Activated CD8-positive, alpha-beta T cell treated with anti-CD3 and anti-CD28 coated beads for 36 hours (primary cell): ENCODE results near the gene MRPS35. TPM values are rescaled to one million over a fixed set of nuclear protein-coding genes. Genes with fewer than 3 reads are reported as not detected.

ENCODE experiments used
- ATAC-seq: fragments of 200-7000 bp; cut with Tn5 transposase; one replicate; pipeline ENCODE4 v1.10.0; 2021; ENCODE audit warnings: mild to moderate bottlenecking, moderate library complexity
- CTCF ChIA-PET: fragments of 350-600 bp; sonication (Branson Sonifier 250); formaldehyde crosslinking; loops from one replicate; lab custom pipeline; 2021; ENCODE audit warnings: antibody characterized with exemption; lab: Charles Lee
- POLR2A ChIA-PET: fragments of 350-600 bp; sonication (Branson Sonifier 250); formaldehyde crosslinking; loops from one replicate; lab custom pipeline; 2021; ENCODE audit warnings: antibody characterized with exemption; lab: Charles Lee
- DNase-seq: peaks from one replicate; pipeline ENCODE4 v3.0.0-alpha.2; 2020
- H3K27ac Mint-ChIP-seq: one replicate; pipeline ENCODE4 v1.8.0; 2021; ENCODE audit warnings: mild to moderate bottlenecking, mixed read lengths
- H3K27me3 Mint-ChIP-seq: one replicate; pipeline ENCODE4 v1.8.0; 2021; ENCODE audit warnings: mixed read lengths
- H3K36me3 Mint-ChIP-seq: one replicate; pipeline ENCODE4 v1.8.0; 2021; ENCODE audit warnings: low read depth, mixed read lengths
- H3K4me1 Mint-ChIP-seq: one replicate; pipeline ENCODE4 v1.8.0; 2021; ENCODE audit warnings: low read depth, mixed read lengths
- H3K4me3 Mint-ChIP-seq: one replicate; pipeline ENCODE4 v1.8.0; 2021; ENCODE audit warnings: mild to moderate bottlenecking, moderate library complexity, mixed read lengths
- H3K9me3 Mint-ChIP-seq: one replicate; pipeline ENCODE4 v1.8.0; 2021; ENCODE audit warnings: mixed read lengths
- intact Hi-C: fragments of 100-400 bp; cut with micrococcal nuclease; formaldehyde crosslinking; loops from one replicate; pipeline ENCODE4 v1.10.0; 2022
- total RNA-seq, 2 experiments: library from RNA; stranded (reverse); gene quantifications; one replicate each; pipeline ENCODE4 v1.2.3, GENCODE V29; 2021
- TF ChIP-seq, protein P1 (sequence below): fragments of 200-600 bp; IDR thresholded peaks from one replicate; pipeline ENCODE4 v1.8.0; 2022; ENCODE audit warnings: antibody characterized with exemption, mild to moderate bottlenecking

The MRPS35 gene
- total RNA-seq, 2 experiments from 2014 or later: 56.4 to 60.5 TPM

DNA sequence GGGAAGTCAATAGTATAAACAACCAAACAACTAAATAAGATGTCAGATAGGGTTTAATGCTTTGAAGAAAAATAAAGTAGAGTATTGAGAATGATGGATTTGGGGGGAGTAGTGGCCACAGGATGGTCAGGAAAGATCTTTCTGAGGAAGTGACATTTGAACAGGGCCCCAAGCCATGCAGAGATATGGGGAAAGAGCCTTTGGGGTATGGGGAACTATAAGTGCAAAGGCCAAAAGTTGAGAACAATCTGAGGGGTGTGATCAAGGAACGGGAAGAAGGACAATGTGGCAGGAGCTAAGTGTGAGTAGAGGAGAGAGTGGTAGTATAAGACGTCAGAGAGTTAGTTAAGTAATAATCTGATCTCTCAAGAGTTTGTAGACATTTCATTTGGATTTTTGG is 1.3 kb downstream of the MRPS35 start:
- peaks cover 6% of the 10 kb centered on the region for H3K27me3 Mint-ChIP-seq
- H3K4me3 Mint-ChIP-seq: peak overlapping the region; percentile 90
- ATAC-seq (no peak), DNase-seq (no peak)
- CTCF ChIA-PET: no interaction called here
- intact Hi-C loops: no loop called here
- H3K4me1 Mint-ChIP-seq: peaks cover 20% of the 10 kb centered on the region
- POLR2A ChIA-PET: interaction anchor here (1.1 kb wide), 1 partner anchor 69 kb away, joined by 3 read pairs; no protein-coding TSS in a partner anchor
- H3K27ac Mint-ChIP-seq: peak overlapping the region; percentile 0
- H3K36me3 Mint-ChIP-seq: peaks cover 24% of the 10 kb centered on the region
- TF ChIP-seq, protein P1, sequence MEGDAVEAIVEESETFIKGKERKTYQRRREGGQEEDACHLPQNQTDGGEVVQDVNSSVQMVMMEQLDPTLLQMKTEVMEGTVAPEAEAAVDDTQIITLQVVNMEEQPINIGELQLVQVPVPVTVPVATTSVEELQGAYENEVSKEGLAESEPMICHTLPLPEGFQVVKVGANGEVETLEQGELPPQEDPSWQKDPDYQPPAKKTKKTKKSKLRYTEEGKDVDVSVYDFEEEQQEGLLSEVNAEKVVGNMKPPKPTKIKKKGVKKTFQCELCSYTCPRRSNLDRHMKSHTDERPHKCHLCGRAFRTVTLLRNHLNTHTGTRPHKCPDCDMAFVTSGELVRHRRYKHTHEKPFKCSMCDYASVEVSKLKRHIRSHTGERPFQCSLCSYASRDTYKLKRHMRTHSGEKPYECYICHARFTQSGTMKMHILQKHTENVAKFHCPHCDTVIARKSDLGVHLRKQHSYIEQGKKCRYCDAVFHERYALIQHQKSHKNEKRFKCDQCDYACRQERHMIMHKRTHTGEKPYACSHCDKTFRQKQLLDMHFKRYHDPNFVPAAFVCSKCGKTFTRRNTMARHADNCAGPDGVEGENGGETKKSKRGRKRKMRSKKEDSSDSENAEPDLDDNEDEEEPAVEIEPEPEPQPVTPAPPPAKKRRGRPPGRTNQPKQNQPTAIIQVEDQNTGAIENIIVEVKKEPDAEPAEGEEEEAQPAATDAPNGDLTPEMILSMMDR: no peak
- no peaks in the 10 kb centered on the region for H3K9me3 Mint-ChIP-seq

DNA sequence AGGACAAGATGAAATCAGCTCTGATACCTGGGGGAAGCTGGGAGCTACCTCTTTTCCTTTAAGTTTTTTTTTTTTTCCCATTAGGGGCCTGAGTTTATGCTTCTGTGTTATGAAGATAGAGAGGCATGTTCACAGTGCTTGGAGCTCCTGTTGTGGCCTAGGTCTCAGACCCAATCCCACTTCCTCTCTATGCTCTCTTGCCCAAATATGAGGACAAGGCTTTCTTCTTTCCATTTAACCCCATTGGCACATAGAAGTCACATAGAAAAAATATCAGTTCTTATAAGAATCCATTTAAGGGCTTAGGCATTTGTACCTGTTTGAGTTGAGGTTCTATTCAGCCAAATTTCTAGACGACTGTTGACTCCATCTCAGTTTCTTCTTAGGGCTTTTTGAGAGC is 12.6 kb downstream of the MRPS35 start:
- POLR2A ChIA-PET: no interaction called here
- Mint-ChIP-seq H3K36me3 (peaks cover 16% of the 10 kb centered on the region), H3K9me3 (no peaks in the 10 kb centered on the region), H3K4me3 (no peak overlapping the region), H3K27ac (no peak overlapping the region), H3K4me1 (peaks cover 5% of the 10 kb centered on the region), H3K27me3 (no peaks in the 10 kb centered on the region)
- CTCF ChIA-PET: interaction anchor here (0.8 to 1.6 kb wide), 3 partner anchors 8 to 98 kb away, joined by 3 to 8 read pairs (median 7); no protein-coding TSS in a partner anchor
- DNase-seq (no peak), ATAC-seq (no peak)
- TF ChIP-seq, protein P1: no peak
- intact Hi-C loops: no loop called here

DNA sequence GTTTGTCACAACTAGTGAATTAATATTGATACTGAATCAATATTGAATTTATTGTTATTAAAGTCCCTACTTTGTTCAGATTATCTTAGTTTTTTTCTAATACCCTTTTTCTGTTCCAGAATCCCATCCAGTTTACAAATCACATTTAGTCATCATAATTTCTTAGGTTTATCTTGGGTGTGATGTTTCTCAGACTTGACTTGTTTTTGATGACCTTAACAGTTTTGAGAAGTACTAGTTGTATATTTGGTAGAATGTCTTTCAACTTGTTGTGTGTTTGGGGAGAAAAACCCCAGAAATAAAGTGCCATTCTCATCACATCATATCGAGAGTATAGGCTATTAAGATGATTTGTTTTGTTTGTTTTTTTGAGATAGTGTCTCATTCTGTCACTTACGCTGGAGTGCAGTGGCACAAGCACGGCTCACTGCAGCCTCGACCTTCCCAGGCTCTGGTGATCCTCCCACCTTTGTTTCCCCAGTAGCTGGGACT is 19.5 kb downstream of the MRPS35 start:
- no peaks in the 10 kb centered on the region for H3K9me3 Mint-ChIP-seq
- no peaks in the 10 kb centered on the region for H3K27me3 Mint-ChIP-seq
- DNase-seq (no peak), ATAC-seq (no peak)
- CTCF ChIA-PET: no interaction called here
- POLR2A ChIA-PET: interaction anchor here (1.0 kb wide), 1 partner anchor 50 kb away, joined by 3 read pairs; the partner anchor contains the start of genes KLHL42 and MANSC4
- no peak overlapping the region for H3K27ac Mint-ChIP-seq
- intact Hi-C loops: loop anchor here (5.0 kb wide), 1 partner anchor 212 kb away; no protein-coding TSS in a partner anchor
- H3K4me3 Mint-ChIP-seq: no peak overlapping the region
- H3K36me3 Mint-ChIP-seq: peaks cover 22% of the 10 kb centered on the region
- H3K4me1 Mint-ChIP-seq: no peaks in the 10 kb centered on the region
- TF ChIP-seq, protein P1: no peak

DNA sequence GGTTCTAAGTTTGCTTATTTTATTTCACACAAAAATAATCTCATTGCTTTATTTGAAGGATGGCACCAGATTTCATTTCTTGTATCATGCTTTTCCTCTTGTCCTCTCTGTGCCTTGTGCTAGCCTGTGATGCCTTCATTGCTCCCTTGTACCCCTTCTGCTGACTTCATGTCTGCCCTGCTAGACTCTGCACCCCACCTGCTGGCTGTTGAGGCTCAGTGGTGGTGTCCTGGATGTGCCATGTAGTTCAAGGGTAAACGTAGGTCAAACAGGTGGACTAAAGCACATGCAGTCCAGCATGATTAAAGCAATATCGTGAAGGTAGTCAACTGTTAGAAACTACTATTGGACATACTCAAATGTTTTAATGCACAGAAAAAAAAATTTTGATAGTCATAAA is 21.6 kb downstream of the MRPS35 start:
- ChIA-PET CTCF (interaction anchor here (0.5 to 7.4 kb wide), 17 partner anchors 8 to 238 kb away, joined by 3 to 65 read pairs (median 4); no protein-coding TSS in a partner anchor), POLR2A (interaction anchor here (1.0 kb wide), 1 partner anchor 89 kb away, joined by 3 read pairs; no protein-coding TSS in a partner anchor)
- ATAC-seq (no peak), DNase-seq (peak; percentile 12)
- TF ChIP-seq, protein P1: no peak
- H3K27ac Mint-ChIP-seq: no peak overlapping the region
- peaks cover 22% of the 10 kb centered on the region for H3K36me3 Mint-ChIP-seq
- intact Hi-C loops: loop anchor here (5.0 kb wide), 1 partner anchor 210 kb away; no protein-coding TSS in a partner anchor
- H3K9me3 Mint-ChIP-seq: no peaks in the 10 kb centered on the region
- no peaks in the 10 kb centered on the region for H3K27me3 Mint-ChIP-seq
- no peak overlapping the region for H3K4me3 Mint-ChIP-seq
- no peaks in the 10 kb centered on the region for H3K4me1 Mint-ChIP-seq

DNA sequence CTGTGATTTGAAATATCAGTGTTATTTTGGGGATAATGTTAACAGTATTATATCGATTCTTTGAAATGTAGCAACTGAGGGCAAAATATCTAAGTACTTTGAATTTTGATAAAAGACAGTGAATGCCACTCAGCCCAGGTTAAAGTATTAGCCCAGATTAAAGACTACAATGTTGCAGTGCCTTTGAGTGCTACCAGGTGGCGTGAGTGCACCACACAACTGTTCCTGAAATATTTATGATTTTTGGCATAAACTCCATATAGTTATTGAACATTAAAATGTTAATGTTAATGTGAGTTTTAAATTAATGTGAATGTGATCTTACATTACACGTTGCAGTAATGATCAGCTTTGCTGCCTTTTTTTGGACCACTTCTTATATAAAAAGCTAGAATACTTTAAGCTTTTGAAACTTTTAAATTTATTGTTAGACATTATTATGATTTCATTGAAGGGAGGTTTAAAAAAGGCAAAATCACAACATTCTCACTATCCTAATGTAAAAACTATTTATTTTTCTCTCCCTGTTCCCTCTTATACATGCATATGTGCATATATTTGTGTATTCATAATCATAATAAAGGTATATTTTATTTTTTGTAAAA is 22.5 kb downstream of the MRPS35 start:
- no peaks in the 10 kb centered on the region for H3K27me3 Mint-ChIP-seq
- no peaks in the 10 kb centered on the region for H3K4me1 Mint-ChIP-seq
- H3K9me3 Mint-ChIP-seq: no peaks in the 10 kb centered on the region
- intact Hi-C loops: loop anchor here (1.0 to 5.0 kb wide), 2 partner anchors 88 to 209 kb away; no protein-coding TSS in a partner anchor
- no peak overlapping the region for H3K4me3 Mint-ChIP-seq
- TF ChIP-seq, protein P1: peak; percentile 82
- POLR2A ChIA-PET: interaction anchor here (0.6 to 1.0 kb wide), 2 partner anchors 88 to 325 kb away, joined by 3 to 5 read pairs; no protein-coding TSS in a partner anchor
- CTCF ChIA-PET: interaction anchor here (0.7 to 7.4 kb wide), 19 partner anchors 8 to 237 kb away, joined by 3 to 65 read pairs (median 4); no protein-coding TSS in a partner anchor
- peak; percentile 47 for DNase-seq
- H3K36me3 Mint-ChIP-seq: peaks cover 25% of the 10 kb centered on the region
- no peak overlapping the region for H3K27ac Mint-ChIP-seq
- peak; percentile 79 for ATAC-seq
